HG02763 (cell line): ENCODE measurements around the gene GNAT2.
"Not testable (repeated sequence)": the region's sequence is repeated elsewhere in the genome, so short reads cannot be mapped to it uniquely, and the experiment has no call there.

Experiments
- ATAC-seq: cut with Tn5 transposase; IDR thresholded peaks from one replicate; pipeline ENCODE4 v1.9.1; 2021; ENCODE audit warnings: mild to moderate bottlenecking, moderate library complexity; ENCODE audit not compliant: unreplicated experiment

The GNAT2 gene

GRCh38 chr1:109619576-109620400 is at the start of gene GNAT2, which contains the start of gene AMPD2:
TSS of gene GNAT2 (minus strand) at chr1:109619616. CDS start at chr1:109612870, 6,746 bp downstream.
TSS of gene AMPD2 (plus strand) at chr1:109619837. CDS start at chr1:109621176, 1,339 bp downstream.
- peak; percentile 41 for ATAC-seq

- no peak for ATAC-seq
These were observed 48.8 kb upstream of the GNAT2 start for GRCh38 chr1:109668123-109668775.

GRCh38 chr1:109667452-109668122 is 48.2 kb upstream of the GNAT2 start, which contains the start of gene GSTM2:
TSS of gene GSTM2 (plus strand) at chr1:109668057. CDS start at chr1:109668116, 59 bp downstream.
- ATAC-seq: peak; percentile 92

- ATAC-seq: no peak
These were observed 45.3 kb upstream of the GNAT2 start for GRCh38 chr1:109664671-109665070.

- no peak for ATAC-seq
These were observed 42.0 kb upstream of the GNAT2 start for GRCh38 chr1:109661391-109661790.

- ATAC-seq: not testable (repeated sequence)
These were observed 41.2 kb upstream of the GNAT2 start for GRCh38 chr1:109660691-109661026.

GRCh38 chr1:109659997-109660690 is 40.7 kb upstream of the GNAT2 start:
- no peak for ATAC-seq

GRCh38 chr1:109659145-109659544 is 39.7 kb upstream of the GNAT2 start:
- no peak for ATAC-seq

- ATAC-seq: no peak
These were observed 39.2 kb upstream of the GNAT2 start for GRCh38 chr1:109658533-109659042.

- no peak for ATAC-seq
These were observed 38.6 kb upstream of the GNAT2 start for GRCh38 chr1:109657970-109658369.

- ATAC-seq: no peak
These were observed 38.0 kb upstream of the GNAT2 start for GRCh38 chr1:109657395-109657794.

GRCh38 chr1:109655615-109656519 is 36.5 kb upstream of the GNAT2 start, which contains the start of gene GSTM4:
TSS of gene GSTM4 (plus strand) at chr1:109656099. CDS start at chr1:109656390, 291 bp downstream.
- ATAC-seq: peak; percentile 87

GRCh38 chr1:109654519-109654918 is 35.1 kb upstream of the GNAT2 start:
- no peak for ATAC-seq

- no peak for ATAC-seq
These were observed 33.9 kb upstream of the GNAT2 start for GRCh38 chr1:109653306-109653705.

- no peak for ATAC-seq
These were observed 33.0 kb upstream of the GNAT2 start for GRCh38 chr1:109652402-109652801.

- no peak for ATAC-seq
These were observed 31.2 kb upstream of the GNAT2 start for GRCh38 chr1:109650609-109651008.

- ATAC-seq: no peak
These were observed 30.1 kb upstream of the GNAT2 start for GRCh38 chr1:109649491-109649914.

GRCh38 chr1:109644670-109645069 is 25.3 kb upstream of the GNAT2 start:
- no peak for ATAC-seq

- peak; percentile 75 for ATAC-seq
These were observed 24.2 kb upstream of the GNAT2 start for GRCh38 chr1:109643385-109644230.
